C4-2B (cell line): ENCODE results near the gene LIPG.

Source experiments
- ZFX ChIP-seq: fragments of 450-650 bp; IDR thresholded peaks from 2 replicates; pipeline ENCODE4 v1.6.1; 2017
- TF ChIP-seq, protein P1 (sequence below): fragments of 450-650 bp; conservative IDR thresholded peaks from 2 replicates; pipeline ENCODE4 v1.5.1; 2017; ENCODE audit warnings: mild to moderate bottlenecking

DNA sequence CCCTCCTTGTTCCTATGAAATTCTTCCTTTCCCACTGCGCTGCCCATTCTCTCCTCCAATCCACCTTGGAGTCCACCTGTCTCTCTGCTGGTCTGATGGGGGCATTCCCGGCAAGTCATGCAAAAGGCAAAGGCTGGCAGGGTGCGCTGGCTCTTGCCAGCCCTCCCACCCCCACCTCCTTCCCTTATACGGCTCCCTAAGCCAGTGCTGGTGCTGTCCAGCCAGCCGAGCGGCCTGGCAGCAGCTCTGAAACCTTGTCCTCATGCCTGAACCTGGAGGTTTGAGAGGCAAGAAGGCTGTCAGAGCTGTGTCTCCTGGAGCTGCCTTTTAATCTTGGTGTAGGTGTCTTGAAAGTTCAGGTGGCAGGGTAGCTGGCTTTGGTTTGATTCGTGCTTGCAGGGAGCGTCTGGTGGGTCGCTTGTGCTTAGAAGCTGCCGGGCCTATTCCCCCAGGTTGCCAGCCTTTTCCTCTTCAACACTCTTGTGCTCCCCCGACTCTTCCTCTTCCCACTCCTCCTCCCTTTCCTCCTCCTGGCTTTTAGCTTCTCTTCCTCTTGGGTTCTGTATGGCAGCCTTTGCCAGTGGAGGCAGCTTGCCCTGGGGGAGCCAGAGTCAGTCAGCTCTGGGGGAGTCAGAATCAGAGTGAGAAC lies 748 bp downstream of the LIPG start:
- TF ChIP-seq, protein P1, sequence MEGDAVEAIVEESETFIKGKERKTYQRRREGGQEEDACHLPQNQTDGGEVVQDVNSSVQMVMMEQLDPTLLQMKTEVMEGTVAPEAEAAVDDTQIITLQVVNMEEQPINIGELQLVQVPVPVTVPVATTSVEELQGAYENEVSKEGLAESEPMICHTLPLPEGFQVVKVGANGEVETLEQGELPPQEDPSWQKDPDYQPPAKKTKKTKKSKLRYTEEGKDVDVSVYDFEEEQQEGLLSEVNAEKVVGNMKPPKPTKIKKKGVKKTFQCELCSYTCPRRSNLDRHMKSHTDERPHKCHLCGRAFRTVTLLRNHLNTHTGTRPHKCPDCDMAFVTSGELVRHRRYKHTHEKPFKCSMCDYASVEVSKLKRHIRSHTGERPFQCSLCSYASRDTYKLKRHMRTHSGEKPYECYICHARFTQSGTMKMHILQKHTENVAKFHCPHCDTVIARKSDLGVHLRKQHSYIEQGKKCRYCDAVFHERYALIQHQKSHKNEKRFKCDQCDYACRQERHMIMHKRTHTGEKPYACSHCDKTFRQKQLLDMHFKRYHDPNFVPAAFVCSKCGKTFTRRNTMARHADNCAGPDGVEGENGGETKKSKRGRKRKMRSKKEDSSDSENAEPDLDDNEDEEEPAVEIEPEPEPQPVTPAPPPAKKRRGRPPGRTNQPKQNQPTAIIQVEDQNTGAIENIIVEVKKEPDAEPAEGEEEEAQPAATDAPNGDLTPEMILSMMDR: no peak
- no peak for TF ChIP-seq ZFX
